Measurements from ENCODE around the gene SGCD. TPM values are rescaled to one million over a fixed set of nuclear protein-coding genes. Genes with fewer than 3 reads are reported as not detected.

Gene SGCD
- total and polyA plus RNA-seq, 9 of the 15 experiments (the other 6 are each of a cell fraction or from before 2014, with no cell fraction given) = not detected

DNA sequence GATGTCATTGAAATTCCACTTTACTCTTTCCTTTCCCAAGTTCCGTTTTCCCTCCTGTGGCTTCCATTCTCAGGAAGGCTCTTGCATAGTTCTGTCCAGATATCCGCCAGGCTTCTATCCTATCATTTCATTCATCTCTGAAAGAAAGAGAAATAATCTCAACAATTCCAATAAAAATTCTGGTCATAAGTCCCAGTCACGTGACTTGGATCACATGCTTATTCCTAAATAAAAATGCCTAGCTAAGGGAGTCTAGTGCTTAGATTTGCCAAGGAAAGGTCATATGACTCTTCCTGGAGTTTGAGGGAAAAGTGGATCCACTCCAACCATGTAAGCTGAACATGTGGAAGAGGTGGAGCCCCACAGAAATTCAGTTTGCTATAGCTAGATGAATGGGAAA, 377.2 kb downstream of the SGCD start:
- BruUV-seq (replicated peaks) = no TSS peak
- Histone ChIP-seq H3K4me2 (ENCODE audit: insufficient read depth, low read length) (no peak overlapping the region), H3K9me1 (ENCODE audit: control insufficient read depth, insufficient read depth, low read length) (no peaks in the 10 kb centered on the region), H4K20me1 (replicated peaks; ENCODE audit: control insufficient read depth, insufficient read depth, low read length) (no peaks in the 10 kb centered on the region), H3K79me2 (ENCODE audit: control insufficient read depth, insufficient read depth, low read length) (no peaks in the 10 kb centered on the region), H3K27me3 (ENCODE audit: control insufficient read depth in 2 of 2, insufficient read depth in 2 of 2, low read length in 2 of 2) (no peaks in the 10 kb centered on the region), H3K4me1 (replicated peaks in 1 of 2; ENCODE audit: control insufficient read depth in 2 of 2, insufficient read depth in 2 of 2, low read length in 2 of 2) (no peaks in the 10 kb centered on the region), H3K9ac (ENCODE audit: insufficient read depth in 1 of 2, low read depth in 2 of 2, low read length in 2 of 2) (no peak overlapping the region), H3K36me3 (ENCODE audit: control insufficient read depth, insufficient read depth, low read length) (no peaks in the 10 kb centered on the region), H3K4me3 (no peak overlapping the region), H2AFZ (ENCODE audit: low read depth, low read length) (no peak overlapping the region), H3K27ac (ENCODE audit: extremely low read depth, low read depth, low read length) (no peak overlapping the region), H3K9me3 (replicated peaks; ENCODE audit: control insufficient read depth, insufficient read depth, low read depth, low read length) (no peaks in the 10 kb centered on the region)
- intact Hi-C loops (cut with micrococcal nuclease) (no loop called here), in situ Hi-C loops (cut with MboI) (no loop called here)
- DNase-seq (ENCODE audit: extremely low read depth in 1 of 4, low spot score in 3 of 4) = no peak
- ChIA-PET POLR2A (no interaction called here), CTCF (ENCODE audit: low intra/inter-chr PET ratio) (no interaction called here)
- no peak for FAIRE-seq
- TF ChIP-seq CBFA2T2 (conservative IDR thresholded peaks at IDR 0.05) (0 out of 2 replicates have a peak, but pooled peaks have one; percentile 8), EGR1 (conservative IDR thresholded peaks at IDR 0.05) (no peak), SP2 (IDR thresholded peaks at IDR 0.05; ENCODE audit: extremely low read depth, low read depth, low read length, poor library complexity, severe bottlenecking) (no peak), RAD51 (IDR thresholded peaks at IDR 0.05; ENCODE audit: borderline replicate concordance, low read depth) (peak; percentile 41; the same call in 1 of the 2 replicates)
- TF ChIP-seq, protein P1, sequence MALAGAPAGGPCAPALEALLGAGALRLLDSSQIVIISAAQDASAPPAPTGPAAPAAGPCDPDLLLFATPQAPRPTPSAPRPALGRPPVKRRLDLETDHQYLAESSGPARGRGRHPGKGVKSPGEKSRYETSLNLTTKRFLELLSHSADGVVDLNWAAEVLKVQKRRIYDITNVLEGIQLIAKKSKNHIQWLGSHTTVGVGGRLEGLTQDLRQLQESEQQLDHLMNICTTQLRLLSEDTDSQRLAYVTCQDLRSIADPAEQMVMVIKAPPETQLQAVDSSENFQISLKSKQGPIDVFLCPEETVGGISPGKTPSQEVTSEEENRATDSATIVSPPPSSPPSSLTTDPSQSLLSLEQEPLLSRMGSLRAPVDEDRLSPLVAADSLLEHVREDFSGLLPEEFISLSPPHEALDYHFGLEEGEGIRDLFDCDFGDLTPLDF (CRISPR knock-in tag; IDR thresholded peaks at IDR 0.05) = no peak
- TF ChIP-seq, protein P2, sequence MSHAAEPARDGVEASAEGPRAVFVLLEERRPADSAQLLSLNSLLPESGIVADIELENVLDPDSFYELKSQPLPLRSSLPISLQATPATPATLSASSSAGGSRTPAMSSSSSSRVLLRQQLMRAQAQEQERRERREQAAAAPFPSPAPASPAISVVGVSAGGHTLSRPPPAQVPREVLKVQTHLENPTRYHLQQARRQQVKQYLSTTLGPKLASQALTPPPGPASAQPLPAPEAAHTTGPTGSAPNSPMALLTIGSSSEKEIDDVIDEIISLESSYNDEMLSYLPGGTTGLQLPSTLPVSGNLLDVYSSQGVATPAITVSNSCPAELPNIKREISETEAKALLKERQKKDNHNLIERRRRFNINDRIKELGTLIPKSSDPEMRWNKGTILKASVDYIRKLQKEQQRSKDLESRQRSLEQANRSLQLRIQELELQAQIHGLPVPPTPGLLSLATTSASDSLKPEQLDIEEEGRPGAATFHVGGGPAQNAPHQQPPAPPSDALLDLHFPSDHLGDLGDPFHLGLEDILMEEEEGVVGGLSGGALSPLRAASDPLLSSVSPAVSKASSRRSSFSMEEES (CRISPR knock-in tag; IDR thresholded peaks at IDR 0.05) = peak; percentile 87
- 2% methylated on average over 3 of the region's 3 CpGs for WGBS (ENCODE audit: insufficient coverage, low coverage, missing lambda C conversion rate)
- ATAC-seq = no peak
